ENCODE results near the gene SQOR. TPM values are rescaled to one million over a fixed set of nuclear protein-coding genes. Genes with fewer than 3 reads are reported as not detected.
"Not testable (repeated sequence)": the region's sequence is repeated elsewhere in the genome, so short reads cannot be mapped to it uniquely, and the experiment has no call there.

The SQOR gene
- total RNA-seq, 1 donor from 2014 or later = 50.6 TPM

GRCh38 chr15:45631776-45632175 lies 3.1 kb upstream of the SQOR start:
- DNase-seq (ENCODE audit: low spot score) = no peak

GRCh38 chr15:45635191-45635638 lies 386 bp downstream of the SQOR start:
- DNase-seq (ENCODE audit: low spot score) = no peak

GRCh38 chr15:45635763-45636292 lies 999 bp downstream of the SQOR start:
- no peak for DNase-seq (ENCODE audit: low spot score)

- DNase-seq (ENCODE audit: low spot score) = no peak
These were observed 2.3 kb downstream of the SQOR start for GRCh38 chr15:45637141-45637540.

- peak; percentile 85 for DNase-seq (ENCODE audit: low spot score)
These were observed 2.8 kb downstream of the SQOR start for GRCh38 chr15:45637552-45638033.

- no peak for DNase-seq (ENCODE audit: low spot score)
These were observed 5.8 kb downstream of the SQOR start for GRCh38 chr15:45640616-45641015.

- DNase-seq (ENCODE audit: low spot score) = no peak
These were observed 6.5 kb downstream of the SQOR start for GRCh38 chr15:45641374-45641781.

- DNase-seq (ENCODE audit: low spot score) = no peak
These were observed 7.4 kb downstream of the SQOR start for GRCh38 chr15:45641999-45642932.

- no peak for DNase-seq (ENCODE audit: low spot score)
These were observed 9.6 kb downstream of the SQOR start for GRCh38 chr15:45644437-45644836.

- no peak for DNase-seq (ENCODE audit: low spot score)
These were observed 10.5 kb downstream of the SQOR start for GRCh38 chr15:45645026-45645980.

GRCh38 chr15:45646220-45646619 lies 11.4 kb downstream of the SQOR start:
- no peak for DNase-seq (ENCODE audit: low spot score)

GRCh38 chr15:45647828-45648227 lies 13.0 kb downstream of the SQOR start:
- no peak for DNase-seq (ENCODE audit: low spot score)

GRCh38 chr15:45648521-45649200 lies 13.8 kb downstream of the SQOR start:
- DNase-seq (ENCODE audit: low spot score) = no peak

GRCh38 chr15:45650007-45650406 lies 15.2 kb downstream of the SQOR start:
- not testable (repeated sequence) for DNase-seq (ENCODE audit: low spot score)

GRCh38 chr15:45650889-45651525 lies 16.2 kb downstream of the SQOR start:
- DNase-seq (ENCODE audit: low spot score) = no peak

- no peak for DNase-seq (ENCODE audit: low spot score)
These were observed 19.0 kb downstream of the SQOR start for GRCh38 chr15:45653702-45654424.

- no peak for DNase-seq (ENCODE audit: low spot score)
These were observed 19.9 kb downstream of the SQOR start for GRCh38 chr15:45654749-45655148.

- DNase-seq (ENCODE audit: low spot score) = no peak
These were observed 22.4 kb downstream of the SQOR start for GRCh38 chr15:45657254-45657653.

- DNase-seq (ENCODE audit: low spot score) = no peak
These were observed 23.1 kb downstream of the SQOR start for GRCh38 chr15:45657764-45658545.

Measured in umbilical cord (tissue), 2 donors.